GM12874 (cell line): ENCODE data around the gene PRPF4.

Source experiments
- CTCF ChIP-seq: IDR thresholded peaks from 2 replicates; pipeline ENCODE4 v1.5.1; 2011; ENCODE audit warnings: low read depth, mild to moderate bottlenecking, control low read depth, low read length, moderate library complexity; ENCODE audit not compliant: insufficient read depth

Gene PRPF4

GRCh38 chr9:113274474-113275156, 843 bp upstream of the PRPF4 start:
- TF ChIP-seq CTCF = peak; percentile 54

GRCh38 chr9:113278840-113279239, 3.4 kb downstream of the PRPF4 start:
- TF ChIP-seq CTCF = no peak

DNA sequence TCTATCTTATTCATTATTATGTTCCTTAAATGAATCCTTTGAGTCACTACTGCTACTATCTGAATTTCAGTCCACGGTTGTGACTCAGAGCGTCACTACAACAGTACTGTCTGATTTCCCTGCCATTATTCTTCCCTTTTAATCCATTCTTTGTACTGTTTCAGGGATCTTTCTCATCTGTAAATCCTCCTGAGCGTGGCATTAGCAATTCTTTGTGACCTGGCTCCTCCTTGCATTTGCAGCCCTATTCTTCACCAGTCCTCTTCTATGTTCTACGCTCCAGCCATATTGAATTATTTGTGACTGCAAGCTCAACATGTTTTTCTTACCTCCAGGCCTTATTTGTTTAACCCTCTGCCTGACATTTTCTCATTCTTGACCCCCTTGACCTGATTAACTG, 5.9 kb downstream of the PRPF4 start:
- TF ChIP-seq CTCF = no peak

DNA sequence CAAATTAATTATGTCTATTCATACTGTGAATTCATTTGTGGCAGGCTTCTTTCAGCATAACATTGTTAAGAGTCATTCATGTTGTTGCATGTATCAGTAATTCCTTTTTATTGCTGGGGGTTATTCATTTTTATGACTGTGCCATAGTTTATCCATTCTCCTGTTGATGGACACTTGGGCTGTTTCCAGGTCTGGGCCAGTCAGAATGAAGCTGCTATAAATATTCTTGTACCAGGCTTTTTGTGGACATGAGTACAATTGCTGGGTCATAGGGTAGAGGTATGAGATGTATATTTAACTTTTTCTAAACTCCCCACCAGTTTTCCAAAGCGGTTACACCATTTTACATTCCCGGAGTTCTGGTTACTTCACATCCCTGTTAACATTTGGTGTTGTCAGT, 13.6 kb downstream of the PRPF4 start:
- no peak for TF ChIP-seq CTCF

DNA sequence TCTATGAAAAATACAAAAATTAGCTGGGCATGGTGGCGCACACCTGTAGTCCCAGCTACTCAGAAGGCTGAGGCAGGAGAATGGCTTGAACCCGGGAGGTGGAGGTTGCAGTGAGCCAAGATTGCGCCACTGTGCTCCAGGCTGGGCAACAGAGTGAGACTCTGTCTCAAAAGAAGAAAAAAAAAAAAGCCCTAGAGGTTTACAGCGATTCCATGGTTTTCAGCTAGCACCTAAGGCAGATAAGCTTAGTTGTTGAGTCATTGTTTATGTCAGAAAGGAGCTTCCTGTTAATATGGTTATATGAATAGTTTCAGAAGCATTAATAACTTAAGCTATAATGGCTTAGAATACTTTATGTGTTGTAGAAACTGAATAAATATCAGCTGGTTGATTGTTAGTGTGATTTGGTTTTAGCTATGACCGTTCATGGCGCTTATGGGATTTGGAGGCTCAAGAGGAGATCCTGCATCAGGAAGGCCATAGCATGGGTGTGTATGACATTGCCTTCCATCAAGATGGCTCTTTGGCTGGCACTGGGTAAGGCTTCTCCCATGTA, 14.7 kb downstream of the PRPF4 start:
- TF ChIP-seq CTCF = no peak

DNA sequence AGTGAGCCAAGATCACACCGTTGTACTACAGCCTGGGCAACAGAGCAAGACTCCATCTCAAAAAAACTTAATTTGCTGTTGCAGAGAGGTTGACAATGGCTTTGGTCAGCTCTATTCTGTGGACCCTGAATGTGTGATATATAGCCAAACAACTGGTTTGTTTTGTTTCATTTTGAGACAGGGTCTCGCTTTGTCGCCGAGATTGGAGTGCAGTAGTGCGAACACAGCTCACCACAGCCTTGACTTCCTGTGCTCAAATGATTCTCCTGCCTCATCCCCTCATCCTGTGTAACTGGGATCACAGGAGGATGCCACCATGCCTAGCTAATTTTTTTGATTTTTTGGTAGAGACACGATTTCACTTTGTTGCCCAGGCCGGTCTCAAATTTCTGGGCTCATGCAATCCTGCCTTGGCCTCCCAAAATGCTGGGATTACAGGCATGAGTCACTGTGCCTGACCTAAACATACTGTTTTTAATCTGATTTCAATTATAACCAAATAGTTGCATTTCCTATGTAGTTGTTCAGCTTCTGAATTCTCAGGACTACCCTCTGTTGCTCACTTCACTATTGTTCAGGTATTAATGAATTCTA, 17.9 kb downstream of the PRPF4 start:
- no peak for TF ChIP-seq CTCF

- TF ChIP-seq CTCF = no peak
Measured at GRCh38 chr9:113296796-113297558, 21.5 kb downstream of the PRPF4 start.
